H9 (cell line): ENCODE data around the gene MEP1A. TPM values are rescaled to one million over a fixed set of nuclear protein-coding genes. Genes with fewer than 3 reads are reported as not detected.
A peak's percentile ranks its signal among the peaks of the same experiment; 100 is the strongest.

Experiments
- DNase-seq: peaks from one replicate; pipeline ENCODE4 v3.0.0-alpha.2; 2017
- H2AFZ ChIP-seq: one replicate; pipeline ENCODE4 v1.6.1; 2013; ENCODE audit warnings: mild to moderate bottlenecking, low read length, control low read depth, moderate library complexity
- H2AK5ac ChIP-seq: 2 replicates; pipeline ENCODE4 v1.6.1; 2013; ENCODE audit warnings: low read length, control low read depth, mixed read lengths; ENCODE audit not compliant: insufficient read length
- H2BK120ac ChIP-seq: one replicate; pipeline ENCODE4 v1.6.1; 2013; ENCODE audit warnings: low read depth, mild to moderate bottlenecking, low read length, control low read depth, inconsistent platforms; ENCODE audit not compliant: poor library complexity, severe bottlenecking
- H2BK12ac ChIP-seq: 2 replicates; pipeline ENCODE4 v1.6.1; 2013; ENCODE audit warnings: low read length, control low read depth, mixed read lengths, low read depth; ENCODE audit not compliant: insufficient read length
- H2BK15ac ChIP-seq: 2 replicates; pipeline ENCODE4 v1.6.1; 2013; ENCODE audit warnings: low read depth, low read length, control low read depth
- H2BK20ac ChIP-seq: one replicate; pipeline ENCODE4 v1.6.1; 2013; ENCODE audit warnings: low read depth, mild to moderate bottlenecking, low read length, control low read depth, inconsistent platforms; ENCODE audit not compliant: poor library complexity, severe bottlenecking
- H2BK5ac ChIP-seq: 2 replicates; pipeline ENCODE4 v1.6.1; 2013; ENCODE audit warnings: low read length, control low read depth, mixed read lengths; ENCODE audit not compliant: insufficient read length
- H3K14ac ChIP-seq: 2 replicates; pipeline ENCODE4 v1.6.1; 2013; ENCODE audit warnings: low read length, control low read depth; ENCODE audit not compliant: insufficient read depth
- H3K18ac ChIP-seq: 2 replicates; pipeline ENCODE4 v1.6.1; 2013; ENCODE audit warnings: low read depth, mild to moderate bottlenecking, mixed read lengths, low read length, control low read depth; ENCODE audit not compliant: insufficient read length
- H3K23ac ChIP-seq: 2 replicates; pipeline ENCODE4 v1.6.1; 2013; ENCODE audit warnings: low read length, control low read depth, mixed read lengths, low read depth; ENCODE audit not compliant: insufficient read length
- H3K23me2 ChIP-seq: 2 replicates; pipeline ENCODE4 v1.6.1; 2013; ENCODE audit warnings: low read depth, mild to moderate bottlenecking, mixed read lengths, low read length, control low read depth; ENCODE audit not compliant: insufficient read length, poor library complexity, severe bottlenecking
- H3K27ac ChIP-seq: 2 replicates; pipeline ENCODE4 v1.5.1; 2013; ENCODE audit warnings: low read length, control low read depth, mixed read lengths, low read depth; ENCODE audit not compliant: insufficient read length
- H3K27me3 ChIP-seq: 2 replicates; pipeline ENCODE4 v1.6.1; 2013; ENCODE audit warnings: low read length, control low read depth, inconsistent platforms; ENCODE audit not compliant: insufficient read depth
- H3K4ac ChIP-seq: 2 replicates; pipeline ENCODE4 v1.6.1; 2013; ENCODE audit warnings: low read depth, mild to moderate bottlenecking, control low read depth, inconsistent platforms, low read length, moderate library complexity
- H3K4me1 ChIP-seq: 2 replicates; pipeline ENCODE4 v1.6.1; 2013; ENCODE audit warnings: low read length, control low read depth, inconsistent platforms; ENCODE audit not compliant: insufficient read depth
- H3K4me2 ChIP-seq: 2 replicates; pipeline ENCODE4 v1.6.1; 2013; ENCODE audit warnings: low read length, control low read depth, mixed read lengths; ENCODE audit not compliant: insufficient read length, insufficient read depth
- H3K56ac ChIP-seq: 2 replicates; pipeline ENCODE4 v1.6.1; 2013; ENCODE audit warnings: low read depth, mild to moderate bottlenecking, mixed read lengths, low read length, control low read depth; ENCODE audit not compliant: insufficient read length
- H3K79me1 ChIP-seq: 2 replicates; pipeline ENCODE4 v1.6.1; 2013; ENCODE audit warnings: low read depth, mild to moderate bottlenecking, moderate library complexity, low read length, control low read depth, inconsistent platforms; ENCODE audit not compliant: insufficient read depth, poor library complexity, severe bottlenecking
- H3K79me2 ChIP-seq: 2 replicates; pipeline ENCODE4 v1.6.1; 2013; ENCODE audit warnings: low read length, control low read depth, inconsistent platforms; ENCODE audit not compliant: insufficient read depth
- H3K9ac ChIP-seq: 2 replicates; pipeline ENCODE4 v1.6.1; 2013; ENCODE audit warnings: low read length, control low read depth, mixed read lengths; ENCODE audit not compliant: insufficient read length; ENCODE audit errors: extremely low read depth
- H3K9me3 ChIP-seq: one replicate; pipeline ENCODE4 v1.6.1; 2013; ENCODE audit warnings: low read depth, low read length, inconsistent platforms; ENCODE audit not compliant: control insufficient read depth
- H3T11ph ChIP-seq: one replicate; pipeline ENCODE4 v1.6.1; 2013; ENCODE audit warnings: mild to moderate bottlenecking, low read length, control low read depth, inconsistent platforms
- H4K20me1 ChIP-seq: one replicate; pipeline ENCODE4 v1.6.1; 2013; ENCODE audit not compliant: control insufficient read depth, insufficient read length, insufficient read depth
- H4K5ac ChIP-seq: 2 replicates; pipeline ENCODE4 v1.6.1; 2013; ENCODE audit warnings: low read depth, mild to moderate bottlenecking, mixed read lengths, low read length, control low read depth; ENCODE audit not compliant: insufficient read length
- H4K8ac ChIP-seq: replicated peaks from 2 replicates; pipeline ENCODE4 v1.6.1; 2013; ENCODE audit warnings: low read length, control low read depth, mixed read lengths, low read depth; ENCODE audit not compliant: insufficient read length
- H4K91ac ChIP-seq: 2 replicates; pipeline ENCODE4 v1.6.1; 2013; ENCODE audit warnings: low read depth, mild to moderate bottlenecking, moderate library complexity, mixed read lengths, low read length, control low read depth; ENCODE audit not compliant: insufficient read length
- H3K27ac Mint-ChIP-seq, 3 experiments: 2 replicates in 2 of 3; 3 replicates in 1 of 3; pipeline ENCODE4 v1.8.0; 2020 to 2021; ENCODE audit warnings: mixed read lengths in 3 of 3, mild to moderate bottlenecking in 1 of 3, moderate library complexity in 1 of 3
- H3K27me3 Mint-ChIP-seq: 2 replicates; pipeline ENCODE4 v1.8.0; 2021; ENCODE audit warnings: low read depth, mild to moderate bottlenecking, moderate library complexity, mixed read lengths
- H3K36me3 Mint-ChIP-seq, 3 experiments: 2 replicates in 2 of 3; 3 replicates in 1 of 3; pipeline ENCODE4 v1.8.0; 2020 to 2021; ENCODE audit warnings: low read depth in 3 of 3, mixed read lengths in 3 of 3; ENCODE audit not compliant: insufficient read depth in 1 of 3
- H3K4me1 Mint-ChIP-seq, 2 experiments: 2 replicates each; pipeline ENCODE4 v1.8.0; 2020; ENCODE audit warnings: mixed read lengths in 2 of 2
- H3K4me3 Mint-ChIP-seq, 2 experiments: 2 replicates in 1 of 2; 3 replicates in 1 of 2; pipeline ENCODE4 v1.8.0; 2020 to 2021; ENCODE audit warnings: mild to moderate bottlenecking in 2 of 2, mixed read lengths in 2 of 2, moderate library complexity in 1 of 2
- H3K9me3 Mint-ChIP-seq, 2 experiments: 2 replicates in 1 of 2; 3 replicates in 1 of 2; pipeline ENCODE4 v1.8.0; 2020; ENCODE audit warnings: mild to moderate bottlenecking in 2 of 2, mixed read lengths in 2 of 2, moderate library complexity in 1 of 2
- CTCF ChIP-seq: fragments of 200-600 bp; sonication (generic); conservative IDR thresholded peaks from 3 replicates; pipeline ENCODE4 v1.8.0; 2021; ENCODE audit warnings: antibody characterized with exemption, mild to moderate bottlenecking
- WGBS: extraction: QIAGEN DNeasy Blood & Tissue Kit; methylation state at CpG from one replicate; pipeline ENCODE4 v1.1.7; 2013; ENCODE audit warnings: missing lambda C conversion rate, low lambda C conversion rate, mixed read lengths; ENCODE audit not compliant: insufficient read length; ENCODE audit errors: extremely low coverage; 5-methylcytosine and 5-hydroxymethylcytosine counted together
- total RNA-seq: library from RNA; stranded (reverse); gene quantifications from 2 replicates; pipeline ENCODE4 v1.2.1, GENCODE V29; 2021

Gene MEP1A
- total RNA-seq, 1 experiment from 2014 or later = not detected

GRCh38 chr6:46781478-46782378, 11.5 kb upstream of the MEP1A start:
- peak; percentile 85 for TF ChIP-seq CTCF
- Histone ChIP-seq H4K20me1 (no peaks in the 10 kb centered on the region), H3K27me3 (no peaks in the 10 kb centered on the region), H4K5ac (no peak overlapping the region), H3K4ac (no peak overlapping the region), H3K4me2 (no peak overlapping the region), H3K79me1 (no peaks in the 10 kb centered on the region), H3K9me3 (no peaks in the 10 kb centered on the region), H2BK120ac (no peak overlapping the region), H3K14ac (no peak overlapping the region), H2BK20ac (no peak overlapping the region), H4K91ac (no peak overlapping the region), H2AK5ac (no peak overlapping the region), H3K56ac (no peak overlapping the region), H2BK15ac (no peak overlapping the region), H3K23me2 (no peaks in the 10 kb centered on the region), H3T11ph (no peak overlapping the region), H4K8ac (no peak overlapping the region), H2BK12ac (no peak overlapping the region), H3K9ac (no peak overlapping the region), H3K79me2 (no peaks in the 10 kb centered on the region), H3K23ac (no peak overlapping the region), H3K27ac (no peak overlapping the region), H2AFZ (no peak overlapping the region), H2BK5ac (no peak overlapping the region), H3K18ac (no peak overlapping the region), H3K4me1 (no peaks in the 10 kb centered on the region)
- Mint-ChIP-seq H3K27me3 (peaks cover 2% of the 10 kb centered on the region), H3K9me3 (no peaks in the 10 kb centered on the region), H3K27ac (no peak overlapping the region), H3K4me3 (no peak overlapping the region), H3K36me3 (no peaks in the 10 kb centered on the region), H3K4me1 (no peaks in the 10 kb centered on the region)
- no peak for DNase-seq
- WGBS = no CpG with 5 or more reads among the region's 6 CpGs
